Fibroblast of upper back skin (primary cell): ENCODE data around the gene TTLL13.
"Not testable (repeated sequence)": the region's sequence is repeated elsewhere in the genome, so short reads cannot be mapped to it uniquely, and the experiment has no call there.

Experiments
- DNase-seq: peaks from one replicate; pipeline ENCODE4 v3.0.0-alpha.2; 2013

TTLL13 gene

GRCh38 chr15:90240856-90241255, 8.5 kb upstream of the TTLL13 start:
- no peak for DNase-seq

GRCh38 chr15:90241343-90242192, 7.8 kb upstream of the TTLL13 start:
- DNase-seq, result no peak

GRCh38 chr15:90243943-90244639, 5.3 kb upstream of the TTLL13 start:
- DNase-seq, result no peak

DNA sequence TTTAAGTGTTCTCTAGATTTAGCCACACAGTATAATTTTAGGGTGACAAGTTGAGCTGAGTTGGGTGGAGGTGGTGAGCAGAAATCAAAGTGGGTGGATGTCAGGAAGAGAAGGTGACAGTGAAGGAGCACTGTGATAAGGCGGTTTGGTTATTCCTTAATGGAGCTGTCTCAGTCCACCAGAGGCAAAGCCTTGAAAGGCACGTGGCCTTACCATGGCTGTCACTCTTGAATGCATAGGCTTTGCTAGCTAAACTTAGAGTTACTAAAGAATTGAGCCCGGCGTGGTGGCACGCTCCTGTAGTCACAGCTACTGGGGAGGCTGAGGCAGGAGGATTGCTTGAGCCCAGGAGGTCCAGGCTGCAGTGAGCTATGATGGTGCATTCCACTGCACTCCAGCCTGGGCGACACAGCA, 560 bp upstream of the TTLL13 start:
- no peak for DNase-seq

DNA sequence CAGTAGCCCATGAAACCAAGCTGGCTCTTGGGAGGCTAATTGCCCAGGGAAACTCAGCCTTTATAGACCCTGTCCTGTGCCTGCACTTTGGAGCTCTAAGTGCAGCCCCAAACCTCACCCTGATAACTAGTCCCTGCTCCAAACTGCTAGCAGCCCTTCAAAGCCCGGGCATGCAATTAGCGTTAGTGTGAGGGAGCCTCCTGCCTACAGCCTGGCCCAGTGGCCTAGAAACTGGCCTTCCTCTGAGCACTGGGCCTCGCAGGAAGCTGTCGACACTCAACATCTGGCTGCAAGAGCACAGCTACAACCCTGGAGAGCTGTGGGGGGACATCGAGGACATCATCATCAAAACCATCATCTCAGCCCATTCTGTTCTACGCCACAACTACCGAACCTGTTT, 8.4 kb downstream of the TTLL13 start:
- DNase-seq, result no peak

DNA sequence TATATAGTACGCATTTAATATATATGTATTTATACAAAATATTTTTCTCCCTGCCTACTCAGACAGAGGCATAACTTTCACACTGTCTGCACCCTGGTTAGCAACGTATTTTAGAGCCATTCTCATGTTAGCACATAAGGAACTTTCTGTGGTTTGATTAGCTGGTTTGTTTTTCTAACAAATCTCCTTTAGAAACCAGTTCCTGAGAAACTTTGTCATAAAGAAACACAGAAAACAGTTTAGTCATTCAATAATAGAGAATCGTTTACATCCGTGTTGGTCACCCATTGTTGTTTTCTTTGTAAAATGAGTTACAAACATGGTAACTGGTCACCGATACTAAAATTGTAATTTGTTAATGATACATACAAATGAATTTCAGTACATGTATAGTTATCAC, 10.2 kb downstream of the TTLL13 start:
- no peak for DNase-seq

DNA sequence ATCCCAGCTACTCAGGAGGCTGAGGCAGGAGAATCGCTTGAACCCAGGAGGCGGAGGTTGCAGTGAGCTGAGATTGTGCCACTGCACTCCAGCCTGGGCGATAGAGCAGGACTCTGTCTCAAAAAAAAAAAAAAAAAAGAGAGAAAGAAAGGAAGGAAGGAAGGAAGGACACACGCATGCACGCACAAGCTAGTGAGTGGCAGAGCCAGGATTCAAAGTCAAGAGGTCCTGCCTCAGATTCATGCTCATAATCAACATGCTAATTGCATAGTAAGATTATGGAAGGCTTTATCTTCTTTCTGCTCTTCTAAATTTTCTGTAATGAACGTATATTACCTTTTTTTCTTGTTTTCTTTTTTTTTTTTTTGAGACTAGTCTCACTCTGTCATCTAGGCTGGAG, 11.4 kb downstream of the TTLL13 start:
- not testable (repeated sequence) for DNase-seq

DNA sequence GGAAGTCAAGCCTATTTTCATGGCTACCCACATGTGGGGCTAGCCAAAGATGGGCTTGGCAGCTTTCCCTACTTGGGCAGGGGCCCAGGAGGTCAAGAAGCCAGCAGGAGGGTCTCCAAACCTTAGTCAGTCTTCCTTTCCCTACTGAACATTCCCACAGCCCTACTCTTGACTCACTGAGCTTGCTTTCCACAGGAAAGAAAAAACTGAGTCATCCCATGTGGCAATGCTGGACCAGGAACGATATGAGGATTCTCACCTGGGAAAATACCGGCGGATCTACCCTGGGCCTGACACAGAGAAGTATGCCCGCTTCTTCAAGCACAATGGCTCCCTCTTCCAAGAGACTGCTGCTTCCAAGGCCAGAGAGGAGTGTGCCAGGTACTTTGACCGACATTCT, 12.5 kb downstream of the TTLL13 start:
- DNase-seq, result peak; percentile 17

DNA sequence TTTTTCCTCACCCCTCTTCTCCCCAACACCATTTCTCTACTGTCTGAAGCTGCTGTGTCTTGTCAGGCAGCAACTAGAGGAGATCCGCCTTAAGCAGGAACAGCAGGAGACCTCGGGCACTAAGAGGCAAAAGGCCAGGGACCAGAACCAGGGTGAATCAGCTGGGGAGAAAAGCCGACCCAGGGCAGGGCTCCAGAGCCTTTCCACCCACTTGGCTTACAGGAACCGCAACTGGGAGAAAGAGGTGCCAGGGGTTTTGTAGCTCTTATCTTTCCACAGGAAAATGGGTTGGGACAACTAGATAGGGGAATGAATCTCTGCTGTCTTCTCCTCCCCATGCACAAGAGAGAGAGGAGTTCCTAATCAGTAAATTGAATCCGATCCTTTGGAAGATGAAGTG, 13.1 kb downstream of the TTLL13 start:
- DNase-seq, result no peak

DNA sequence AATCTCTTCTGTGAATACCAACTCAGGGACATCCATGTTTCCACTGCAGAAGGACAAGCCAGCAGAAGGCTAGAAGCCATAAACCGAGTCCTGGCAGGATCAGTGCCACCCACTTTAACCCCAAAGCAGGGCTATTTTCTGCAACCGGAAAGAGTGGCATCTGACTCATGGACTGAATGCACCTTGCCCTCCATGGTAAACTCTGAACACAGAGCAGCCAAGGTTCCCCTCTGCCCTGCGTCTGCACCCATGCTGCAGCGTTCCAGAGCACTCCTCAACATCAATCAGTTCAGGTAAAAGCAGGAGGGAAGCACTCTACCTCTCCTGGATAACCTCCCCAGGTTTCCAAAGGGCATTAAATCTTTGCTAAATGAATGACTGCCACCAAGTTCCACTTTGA, 15.3 kb downstream of the TTLL13 start:
- no peak for DNase-seq

- peak; percentile 87 for DNase-seq
These were observed 16.1 kb downstream of the TTLL13 start, which contains the start of gene NGRN for GRCh38 chr15:90265271-90266060. Gene NGRN (plus strand): TSS chr15:90265672. CDS start chr15:90265713, 41 bp downstream.

DNA sequence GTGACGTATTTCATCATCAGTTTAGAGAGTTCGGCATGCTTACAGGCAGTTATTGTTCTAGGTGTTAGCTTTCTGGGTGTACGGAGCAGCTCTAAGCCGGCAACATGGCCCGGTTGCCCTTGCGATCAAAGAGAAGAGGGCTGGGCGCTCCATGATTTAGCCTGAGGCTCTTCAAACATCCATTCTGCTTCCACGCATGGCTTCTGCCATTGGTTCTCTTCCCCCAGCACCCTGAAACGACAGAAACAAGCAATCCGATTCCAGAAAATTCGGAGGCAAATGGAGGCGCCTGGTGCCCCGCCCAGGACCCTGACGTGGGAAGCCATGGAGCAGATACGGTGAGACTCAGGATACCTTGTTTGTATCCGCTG, 16.7 kb downstream of the TTLL13 start:
- peak; percentile 29 for DNase-seq

DNA sequence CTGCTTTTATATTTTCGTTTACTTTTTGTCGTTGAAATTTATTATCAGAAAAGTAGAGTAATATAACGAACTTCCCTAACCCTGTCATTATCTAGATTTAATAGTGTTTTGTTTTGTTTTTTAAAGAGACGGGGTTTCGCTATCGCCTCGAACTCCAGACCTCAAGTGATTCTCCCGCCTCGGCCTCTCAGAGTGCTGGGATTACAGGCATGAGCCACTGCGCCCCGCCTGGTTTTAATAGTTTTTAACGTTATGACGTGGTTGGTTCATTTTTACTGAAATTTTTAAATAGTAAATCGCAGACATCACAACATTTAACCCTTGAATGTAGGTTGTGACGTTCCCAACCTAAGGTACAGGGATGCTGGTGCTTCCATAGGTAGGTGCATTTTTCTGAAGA, 17.1 kb downstream of the TTLL13 start:
- DNase-seq, result peak; percentile 23

DNA sequence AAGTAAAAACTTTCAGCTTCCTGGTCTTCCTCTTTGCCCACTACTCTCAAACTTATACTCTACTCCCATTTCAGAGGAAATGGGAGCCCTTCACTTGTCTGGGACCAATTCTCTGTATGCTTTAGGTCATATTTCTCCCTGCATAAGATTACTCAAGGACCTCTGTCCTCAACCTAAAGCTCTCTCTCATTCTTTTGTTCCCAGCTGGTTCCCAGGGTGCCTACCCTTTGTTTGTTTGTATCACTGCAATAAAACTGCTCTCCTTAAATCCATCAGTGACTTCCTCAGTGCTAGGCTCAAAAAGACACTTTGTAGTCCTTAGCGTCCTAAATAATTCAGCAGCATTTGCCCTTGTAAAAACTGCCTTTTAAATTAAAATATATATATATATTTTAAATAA, 19.1 kb downstream of the TTLL13 start:
- no peak for DNase-seq

- DNase-seq, result no peak
These were observed 21.3 kb downstream of the TTLL13 start for GRCh38 chr15:90270502-90271150.

- no peak for DNase-seq
These were observed 22.3 kb downstream of the TTLL13 start for GRCh38 chr15:90271459-90272166.

DNA sequence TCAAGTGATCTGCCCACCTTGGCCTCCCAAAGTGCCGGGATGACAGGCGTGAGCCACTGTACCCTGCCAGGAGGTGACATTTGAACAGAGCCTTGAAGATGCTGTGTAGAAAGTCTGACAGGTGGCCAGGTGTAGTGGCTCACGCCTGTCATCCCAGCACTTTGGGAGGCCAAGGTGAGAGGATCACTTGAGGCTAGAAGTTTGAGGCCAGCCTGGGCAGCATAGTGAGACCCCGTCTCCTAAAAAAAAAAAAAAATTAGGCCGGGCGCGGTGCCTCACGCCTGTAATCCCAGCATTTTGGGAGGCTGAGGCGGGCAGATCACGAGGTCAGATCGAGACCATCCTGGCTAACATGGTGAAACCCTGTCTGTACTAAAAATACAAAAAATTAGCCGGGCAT, 29.1 kb downstream of the TTLL13 start:
- not testable (repeated sequence) for DNase-seq

GRCh38 chr15:90280743-90281142, 31.4 kb downstream of the TTLL13 start:
- not testable (repeated sequence) for DNase-seq

GRCh38 chr15:90281637-90282036, 32.3 kb downstream of the TTLL13 start:
- not testable (repeated sequence) for DNase-seq

- peak; percentile 38 for DNase-seq
These were observed 37.3 kb downstream of the TTLL13 start for GRCh38 chr15:90286678-90287077.

DNA sequence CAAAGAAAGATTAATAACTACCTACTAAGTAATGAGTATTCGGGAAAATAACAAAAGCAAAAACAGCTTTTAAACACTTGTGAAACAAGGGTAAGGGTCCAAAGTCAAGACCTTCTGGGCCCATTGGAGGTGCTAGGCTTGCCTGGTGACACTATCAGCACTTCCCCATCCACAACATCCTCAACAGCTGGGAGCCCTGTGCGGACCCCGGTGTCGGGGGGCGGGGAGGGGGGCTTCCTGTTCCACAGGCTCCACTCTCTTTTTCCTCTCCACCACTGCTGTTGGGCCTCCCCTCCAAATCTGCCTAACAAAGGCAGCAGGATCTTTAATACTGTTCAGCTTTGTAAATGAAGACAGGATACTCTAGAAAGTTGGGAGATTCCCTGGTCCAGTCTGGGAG, 37.7 kb downstream of the TTLL13 start:
- no peak for DNase-seq

DNA sequence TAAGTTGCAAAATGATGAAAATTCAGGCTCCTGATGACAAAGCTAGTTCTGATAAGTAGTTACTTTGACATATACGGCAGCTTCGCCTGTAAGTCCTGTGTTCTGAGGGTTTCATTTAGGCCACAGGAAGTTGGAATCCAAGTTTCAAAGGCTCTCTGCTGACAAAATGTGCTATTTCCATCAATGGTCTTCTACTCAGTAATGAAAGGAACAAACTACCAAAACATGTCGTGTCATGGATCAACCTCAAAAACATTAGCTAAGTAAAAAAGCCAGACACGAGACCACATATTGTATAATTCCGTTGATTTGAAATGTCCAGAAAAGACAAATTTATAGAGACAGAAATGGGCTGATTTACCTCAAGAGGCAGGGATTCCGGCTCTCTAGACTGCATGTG, 38.6 kb downstream of the TTLL13 start:
- no peak for DNase-seq
